GM19328 (cell line): ENCODE results near the gene PCDH7.

Experiments
- ATAC-seq: cut with Tn5 transposase; IDR thresholded peaks from one replicate; pipeline ENCODE4 v1.9.1; 2021; ENCODE audit warnings: mild to moderate bottlenecking, moderate library complexity; ENCODE audit not compliant: unreplicated experiment

PCDH7 gene

GRCh38 chr4:30725562-30725961, 5.4 kb downstream of the PCDH7 start:
- no peak for ATAC-seq

DNA sequence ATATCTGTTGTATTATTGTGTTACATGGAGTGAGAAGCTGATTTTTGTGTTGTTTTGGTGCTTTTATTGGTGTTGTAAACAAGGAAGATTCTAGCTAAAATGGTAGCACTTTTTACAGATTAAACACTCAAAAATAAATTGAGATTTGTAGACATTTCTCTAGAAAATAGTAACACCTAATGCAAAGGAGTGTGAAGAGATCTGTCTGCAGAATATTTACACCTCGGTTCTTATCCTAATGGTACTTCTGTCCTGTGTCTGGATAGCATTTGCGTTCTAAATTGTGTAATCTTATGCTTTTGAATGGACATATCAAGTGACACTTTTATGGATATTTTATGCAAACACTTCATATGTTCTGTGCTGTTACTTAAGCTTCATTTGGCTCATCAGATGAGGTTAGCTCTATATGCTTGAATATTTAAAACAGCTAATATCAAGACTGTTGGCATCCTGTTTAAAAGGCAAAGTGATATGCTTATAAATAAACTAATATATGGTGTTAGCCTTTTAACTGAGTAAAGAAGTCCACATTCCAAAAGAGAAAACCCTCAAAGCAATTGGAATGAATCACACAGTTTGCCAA, 6.0 kb downstream of the PCDH7 start:
- ATAC-seq, result no peak

DNA sequence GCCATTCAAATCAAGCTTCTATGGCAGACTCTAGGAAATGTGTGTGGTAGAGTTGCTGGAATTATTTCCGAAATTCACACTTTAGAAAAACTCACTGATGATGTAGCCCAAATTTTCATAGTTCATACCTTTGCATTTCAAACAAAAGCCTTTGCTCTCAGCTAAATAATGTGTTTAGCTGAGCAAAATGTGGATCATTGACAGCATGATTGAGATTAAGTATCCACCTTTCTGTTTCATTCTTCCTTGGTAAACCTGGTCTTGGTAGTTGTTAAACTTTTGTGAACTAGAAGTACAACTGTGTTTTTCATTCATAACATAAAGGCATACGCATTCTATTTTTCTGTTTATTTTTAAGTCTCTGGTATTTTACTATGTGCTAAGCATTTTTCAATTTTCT, 7.2 kb downstream of the PCDH7 start:
- no peak for ATAC-seq

GRCh38 chr4:30728311-30728710, 8.1 kb downstream of the PCDH7 start:
- ATAC-seq, result no peak

- no peak for ATAC-seq
Measured at GRCh38 chr4:30743897-30744296, 23.7 kb downstream of the PCDH7 start.

DNA sequence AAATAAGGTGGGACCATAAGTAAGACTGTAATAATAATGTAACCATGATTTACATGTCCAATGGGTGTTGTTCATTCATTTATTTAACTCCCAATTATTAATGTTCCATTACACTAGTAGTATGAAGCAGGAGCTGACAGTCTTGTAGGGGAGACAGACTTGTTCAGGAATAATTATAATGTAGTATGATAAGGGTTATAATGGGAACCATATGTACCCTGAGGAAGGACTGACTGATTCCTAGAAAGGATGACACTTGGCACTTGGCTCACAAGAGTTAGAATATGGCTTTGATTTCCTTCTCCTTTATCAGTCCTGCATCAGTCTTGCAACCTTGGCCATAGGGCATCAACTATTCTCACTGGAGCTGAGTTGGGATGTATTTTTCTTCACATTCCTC, 24.2 kb downstream of the PCDH7 start:
- ATAC-seq, result no peak

DNA sequence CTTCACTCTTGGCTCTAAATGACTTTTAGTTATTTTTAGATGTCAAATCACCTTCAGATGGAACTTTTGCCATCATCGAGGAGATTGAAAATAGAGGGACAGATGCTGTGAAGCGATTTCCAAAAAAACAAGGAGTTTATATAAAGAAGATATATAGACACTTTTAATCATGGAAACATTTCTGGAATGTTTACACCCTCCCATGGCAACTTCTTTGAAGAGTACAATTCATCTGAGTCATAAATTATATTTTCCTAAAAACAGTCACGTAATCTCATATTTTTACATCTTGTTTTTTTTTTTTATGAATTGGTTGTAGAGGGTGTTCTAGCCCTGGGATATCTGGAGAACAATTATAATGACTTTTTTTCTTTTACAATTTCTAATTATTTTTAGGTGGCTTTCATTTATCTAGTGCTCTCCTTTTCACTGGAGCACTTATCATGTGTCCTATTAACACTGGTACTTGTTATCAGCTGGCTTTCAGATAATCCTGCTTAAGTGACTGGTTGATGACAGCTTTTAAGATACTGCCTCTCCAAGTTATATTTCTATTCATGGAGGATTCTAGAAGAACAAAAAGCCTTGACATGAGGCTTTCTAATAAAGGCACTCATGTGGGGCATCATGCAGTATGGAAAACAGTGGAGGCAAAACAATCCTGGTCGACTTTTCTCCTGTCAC, 24.9 kb downstream of the PCDH7 start:
- no peak for ATAC-seq

DNA sequence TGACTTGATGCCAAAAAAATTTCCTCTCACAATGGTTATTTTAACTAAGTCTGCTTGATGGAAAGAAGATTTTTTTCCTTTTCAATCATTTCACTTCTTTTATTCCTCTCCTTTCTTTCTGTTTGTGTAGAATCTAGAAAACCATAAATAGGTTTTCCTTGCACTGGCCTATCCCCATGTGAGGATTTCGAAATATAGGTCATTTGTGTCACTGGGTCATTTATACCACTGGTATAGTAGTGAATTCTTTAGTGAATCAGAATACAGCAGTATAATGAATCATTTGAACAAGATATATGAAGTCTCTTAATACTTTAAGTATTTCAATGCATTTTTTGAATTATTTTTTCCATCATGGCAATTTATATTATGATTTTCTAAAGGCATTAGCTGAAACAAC, 26.6 kb downstream of the PCDH7 start:
- ATAC-seq, result no peak

GRCh38 chr4:30753316-30753715, 33.1 kb downstream of the PCDH7 start:
- no peak for ATAC-seq

DNA sequence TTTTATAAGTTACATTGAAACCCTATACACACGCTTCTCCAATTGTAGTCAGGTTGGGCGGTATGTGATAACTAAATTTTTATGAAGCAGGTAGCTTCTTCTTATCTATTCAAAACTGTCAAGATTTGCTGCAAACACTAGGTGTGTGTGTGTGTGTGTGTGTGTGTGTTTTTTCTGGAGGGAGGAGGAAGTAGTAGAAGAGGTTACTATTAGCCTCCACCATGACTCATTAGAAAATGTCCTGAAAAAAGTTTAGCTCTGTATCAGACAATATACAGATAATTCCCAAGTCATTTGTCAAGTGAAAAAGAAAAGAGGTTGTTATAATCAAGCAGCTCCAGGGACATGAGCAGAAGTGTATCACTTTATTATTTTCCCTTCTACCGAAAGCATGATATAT, 33.9 kb downstream of the PCDH7 start:
- ATAC-seq, result no peak

DNA sequence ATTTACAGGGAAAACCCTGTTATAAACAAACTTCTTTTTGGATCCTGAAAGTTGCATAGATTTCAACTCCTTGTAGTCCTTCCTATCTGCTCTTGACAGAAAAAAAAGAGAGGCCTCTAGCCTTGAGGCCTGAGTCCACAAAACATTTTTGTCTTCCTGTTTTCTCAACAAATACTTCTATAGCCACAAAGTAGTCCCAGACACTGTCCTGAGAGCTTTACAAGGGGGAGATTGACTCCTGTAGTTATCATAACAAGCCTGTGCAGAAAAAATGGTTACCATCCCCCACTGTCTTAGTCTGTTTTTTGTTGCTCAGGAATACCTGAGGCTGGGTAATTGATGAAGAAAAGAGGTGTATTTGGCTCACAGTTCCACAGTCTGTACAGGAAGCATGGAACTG, 35.2 kb downstream of the PCDH7 start:
- no peak for ATAC-seq

- ATAC-seq, result no peak
Measured at GRCh38 chr4:30756553-30756952, 36.4 kb downstream of the PCDH7 start.

DNA sequence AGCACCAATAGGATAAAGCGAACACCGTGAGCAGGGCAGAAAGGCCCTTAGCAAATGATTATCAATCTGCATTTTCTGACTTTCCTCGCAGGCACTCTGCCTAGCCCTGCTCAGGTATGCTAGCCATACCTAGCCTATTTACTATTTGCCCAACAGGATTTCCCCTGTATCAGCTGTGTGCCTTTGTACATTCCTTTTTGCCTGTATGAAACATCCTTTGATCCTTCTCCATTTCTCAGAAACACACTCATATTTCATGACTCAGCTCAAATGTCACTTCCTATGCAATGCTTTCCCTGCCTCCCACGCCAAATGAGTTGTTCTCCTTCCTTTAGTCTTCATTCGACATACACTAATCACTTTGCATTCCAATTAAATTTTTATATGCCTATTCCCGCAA, 37.2 kb downstream of the PCDH7 start:
- no peak for ATAC-seq

GRCh38 chr4:30760551-30760950, 40.4 kb downstream of the PCDH7 start:
- no peak for ATAC-seq

DNA sequence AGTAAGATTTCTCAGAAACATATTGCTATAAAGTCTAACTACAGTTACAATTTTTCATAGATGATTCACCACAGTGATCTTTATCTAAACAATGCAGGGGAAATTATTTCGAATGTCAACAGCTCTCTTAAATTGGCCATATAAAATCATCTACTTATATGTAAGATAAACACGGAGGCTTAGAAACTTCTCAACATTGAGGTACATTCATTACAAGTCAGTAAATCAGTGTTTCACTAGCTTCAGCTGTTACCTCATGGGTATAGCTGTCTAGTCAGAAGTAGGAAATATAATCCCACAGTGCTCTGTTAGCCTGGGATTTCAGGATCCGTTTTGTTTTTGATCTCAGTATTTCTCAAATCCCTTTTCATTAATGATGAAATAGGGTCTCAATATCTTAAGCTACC, 43.2 kb downstream of the PCDH7 start:
- ATAC-seq, result no peak

DNA sequence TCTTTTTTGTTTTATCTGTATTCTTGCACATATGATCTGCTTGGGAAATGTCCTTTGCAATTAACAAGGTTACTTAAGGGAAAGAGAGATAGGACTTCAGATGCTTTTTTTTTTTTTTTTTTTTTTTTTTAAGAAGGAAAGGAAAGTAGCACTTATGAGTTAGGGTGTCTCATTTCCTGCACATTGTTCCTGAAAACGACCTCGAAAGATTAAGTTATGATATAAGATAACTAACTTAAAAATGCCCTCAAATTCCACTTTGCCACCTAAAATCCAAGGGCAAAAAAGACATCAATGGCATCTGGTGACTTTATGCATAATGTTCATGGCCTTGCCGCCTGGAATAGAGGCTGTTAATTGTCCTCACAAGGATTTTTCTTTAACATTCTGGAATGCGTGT, 44.9 kb downstream of the PCDH7 start:
- no peak for ATAC-seq

DNA sequence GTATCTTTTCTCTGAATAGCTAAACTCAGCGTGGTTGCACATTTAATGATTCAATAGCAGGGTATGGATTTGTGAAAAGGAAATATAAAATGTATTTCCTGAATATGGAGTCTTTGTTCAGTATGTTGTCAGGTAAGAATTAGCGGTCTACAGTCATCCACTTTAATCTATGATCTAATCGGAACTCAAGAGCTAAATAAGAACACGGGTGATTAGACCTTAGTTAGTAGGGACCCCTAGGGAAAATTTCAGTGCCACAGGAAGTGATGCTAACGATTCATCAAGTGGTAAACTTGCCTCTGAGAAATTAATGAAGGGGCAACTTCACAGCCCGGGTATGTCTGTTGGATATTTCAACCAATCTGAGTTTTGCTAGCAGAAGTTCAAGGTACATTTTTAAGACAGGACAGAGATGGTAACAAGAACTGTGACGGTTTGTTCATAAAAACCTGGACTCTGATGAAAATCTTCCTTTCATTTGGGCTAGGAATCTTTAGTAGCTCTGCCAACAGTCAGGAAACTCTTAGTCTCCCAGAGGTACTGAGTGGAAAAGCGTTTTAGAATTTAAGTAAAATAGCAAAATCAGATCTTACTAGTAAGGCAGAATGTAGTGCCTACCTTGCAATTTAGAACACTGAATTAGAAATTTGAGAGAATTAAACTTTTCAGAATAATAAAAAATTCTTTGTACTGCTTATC, 47.1 kb downstream of the PCDH7 start:
- ATAC-seq, result no peak

- ATAC-seq, result no peak
Measured at GRCh38 chr4:30768277-30768676, 48.1 kb downstream of the PCDH7 start.

- no peak for ATAC-seq
Measured at GRCh38 chr4:30769093-30769492, 48.9 kb downstream of the PCDH7 start.

- no peak for ATAC-seq
Measured at GRCh38 chr4:30770049-30770549, 49.9 kb downstream of the PCDH7 start.

DNA sequence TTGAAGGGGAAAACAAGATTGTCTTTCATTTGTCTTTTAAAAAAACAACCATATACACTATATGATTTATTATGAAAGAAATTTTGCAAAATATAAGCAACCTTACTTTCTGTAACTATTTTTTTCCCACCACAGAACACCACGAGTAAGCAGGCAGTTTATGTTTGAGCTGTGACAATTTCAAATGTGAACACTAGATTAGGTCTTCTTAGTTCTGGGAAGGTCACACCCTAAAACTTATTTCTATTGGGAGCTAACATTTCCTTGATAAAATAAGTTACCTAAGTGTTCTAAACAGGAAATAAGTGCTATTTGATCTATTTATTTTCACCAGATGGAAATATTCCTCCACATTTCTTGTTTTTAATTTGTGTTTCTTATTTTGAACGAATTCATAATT, 50.6 kb downstream of the PCDH7 start:
- no peak for ATAC-seq

- ATAC-seq, result no peak
Measured at GRCh38 chr4:30776451-30776850, 56.3 kb downstream of the PCDH7 start.
